HCEC 1CT (cell line): Measurements from ENCODE around the gene CDK9.
"Not testable (repeated sequence)": the region's sequence is repeated elsewhere in the genome, so short reads cannot be mapped to it uniquely, and the experiment has no call there.

ENCODE experiments used
- DNase-seq: peaks from one replicate; pipeline ENCODE4 v3.0.0-alpha.2; 2017

The CDK9 gene

DNA sequence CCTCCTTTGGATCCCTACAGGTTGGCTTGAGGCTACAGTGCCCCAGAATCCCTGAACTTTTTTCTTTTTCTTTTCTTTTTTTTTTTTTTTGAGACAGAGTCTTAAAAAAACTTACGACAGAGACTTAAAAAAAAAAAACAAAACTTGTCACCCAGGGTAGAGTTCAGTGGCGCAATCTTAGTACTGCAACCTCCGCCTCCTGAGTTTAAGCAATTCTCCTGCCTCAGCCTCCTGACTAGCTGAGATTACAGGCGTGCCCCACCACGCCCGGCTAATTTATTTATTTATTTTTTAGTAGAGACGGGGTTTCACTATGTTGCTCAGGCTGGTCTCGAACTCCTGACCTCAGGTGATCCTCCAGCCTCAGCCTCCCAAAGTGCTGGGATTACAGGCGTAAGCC, 4.9 kb upstream of the CDK9 start:
- DNase-seq = not testable (repeated sequence)

DNA sequence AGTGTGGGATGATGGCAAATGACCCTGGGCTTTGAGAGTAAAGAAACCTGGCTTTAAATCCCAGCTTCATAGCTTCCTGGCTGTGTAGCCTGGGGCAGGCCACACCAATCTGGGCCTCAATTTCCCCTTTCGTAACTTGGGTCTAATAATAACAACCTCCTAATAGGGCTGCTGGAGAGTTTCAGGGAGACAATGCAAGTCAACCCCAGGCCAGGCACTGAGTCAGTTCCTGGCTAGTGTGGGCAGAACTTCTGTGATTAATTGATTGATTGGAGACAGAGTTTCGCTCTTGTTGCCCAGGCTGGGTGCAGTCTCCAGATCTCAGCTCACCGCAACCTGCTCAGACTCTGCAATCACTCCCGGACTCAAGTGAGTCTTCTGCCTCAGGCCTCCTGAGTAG, 4.0 kb upstream of the CDK9 start:
- DNase-seq = no peak

GRCh38 chr9:127783111-127784008, 2.5 kb upstream of the CDK9 start:
- DNase-seq = no peak

DNA sequence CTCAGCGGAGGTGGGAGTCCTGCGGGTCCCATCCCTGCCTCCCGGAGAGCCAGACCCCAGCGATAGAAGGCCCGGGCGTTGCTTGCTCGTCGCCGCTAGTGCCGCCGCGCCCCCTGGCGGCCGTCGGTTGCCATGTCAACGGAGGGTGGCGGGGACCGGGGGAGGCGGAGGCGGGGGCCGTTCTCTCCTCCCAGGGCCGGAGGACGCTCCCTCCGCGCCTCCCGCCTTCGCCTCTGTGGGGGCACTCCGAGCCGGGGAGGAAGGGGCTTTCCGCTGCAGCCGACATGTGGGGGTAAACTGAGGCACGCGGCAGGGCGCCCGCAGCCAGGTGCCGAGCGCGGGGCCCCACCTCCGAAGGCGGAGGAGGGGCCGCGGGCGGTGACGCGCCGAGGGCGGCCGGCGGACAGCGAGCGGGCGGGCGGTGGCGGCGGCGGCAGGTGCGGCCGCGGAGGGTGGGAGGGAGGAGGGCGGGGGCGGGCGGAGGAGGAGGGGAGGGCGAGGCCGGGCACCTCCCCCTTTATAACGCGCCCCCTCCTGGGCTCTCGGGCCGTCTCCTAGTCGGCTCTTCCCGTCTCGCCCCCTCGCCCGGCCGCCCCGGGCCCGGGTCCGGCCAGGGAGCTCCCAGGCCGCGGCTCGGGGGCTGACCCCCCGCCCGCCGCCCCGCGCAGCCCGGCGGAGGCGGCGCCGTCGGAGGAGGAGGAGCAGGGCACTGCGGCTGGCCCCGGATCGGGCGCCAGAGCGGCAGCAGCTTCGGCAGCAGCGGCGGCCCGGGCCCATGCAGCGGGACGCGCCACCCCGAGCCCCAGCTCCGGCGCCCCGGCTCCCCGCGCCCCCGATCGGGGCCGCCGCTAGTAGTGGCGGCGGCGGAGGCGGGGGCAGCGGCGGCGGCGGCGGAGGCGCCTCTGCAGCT, 556 bp upstream of the CDK9 start:
- DNase-seq = peak; percentile 68

- DNase-seq = peak; percentile 24
Measured at GRCh38 chr9:127786773-127787104, 905 bp downstream of the CDK9 start.

DNA sequence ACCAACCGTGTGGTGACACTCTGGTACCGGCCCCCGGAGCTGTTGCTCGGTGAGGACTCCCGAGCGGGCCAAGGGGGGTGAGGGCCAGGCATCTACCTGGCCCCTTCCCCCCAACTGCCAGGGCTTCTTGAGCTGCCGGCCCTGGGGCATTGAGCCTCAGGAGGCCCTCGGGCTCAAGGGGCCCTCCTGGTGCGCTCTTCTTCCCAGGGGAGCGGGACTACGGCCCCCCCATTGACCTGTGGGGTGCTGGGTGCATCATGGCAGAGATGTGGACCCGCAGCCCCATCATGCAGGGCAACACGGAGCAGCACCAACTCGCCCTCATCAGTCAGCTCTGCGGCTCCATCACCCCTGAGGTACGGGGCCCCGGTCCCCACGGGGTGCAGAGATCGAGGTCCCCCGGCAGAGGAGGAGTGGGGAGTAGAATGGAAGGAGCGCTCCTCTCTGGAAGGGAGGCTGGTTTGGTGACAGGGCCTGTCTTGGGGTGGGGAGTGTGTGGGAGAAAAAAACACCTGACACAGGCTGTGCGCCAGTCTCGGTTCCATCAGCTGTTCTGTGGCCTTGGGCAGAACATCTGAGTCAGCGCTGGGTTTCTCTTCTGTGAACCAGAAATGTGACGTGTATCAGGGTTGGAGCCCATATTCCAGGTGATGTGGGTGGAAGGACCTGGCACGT, 2.6 kb downstream of the CDK9 start:
- no peak for DNase-seq

DNA sequence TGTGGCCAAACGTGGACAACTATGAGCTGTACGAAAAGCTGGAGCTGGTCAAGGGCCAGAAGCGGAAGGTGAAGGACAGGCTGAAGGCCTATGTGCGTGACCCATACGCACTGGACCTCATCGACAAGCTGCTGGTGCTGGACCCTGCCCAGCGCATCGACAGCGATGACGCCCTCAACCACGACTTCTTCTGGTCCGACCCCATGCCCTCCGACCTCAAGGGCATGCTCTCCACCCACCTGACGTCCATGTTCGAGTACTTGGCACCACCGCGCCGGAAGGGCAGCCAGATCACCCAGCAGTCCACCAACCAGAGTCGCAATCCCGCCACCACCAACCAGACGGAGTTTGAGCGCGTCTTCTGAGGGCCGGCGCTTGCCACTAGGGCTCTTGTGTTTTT, 3.3 kb downstream of the CDK9 start:
- DNase-seq = no peak

- DNase-seq = no peak
Measured at GRCh38 chr9:127790094-127790855, 4.4 kb downstream of the CDK9 start.

DNA sequence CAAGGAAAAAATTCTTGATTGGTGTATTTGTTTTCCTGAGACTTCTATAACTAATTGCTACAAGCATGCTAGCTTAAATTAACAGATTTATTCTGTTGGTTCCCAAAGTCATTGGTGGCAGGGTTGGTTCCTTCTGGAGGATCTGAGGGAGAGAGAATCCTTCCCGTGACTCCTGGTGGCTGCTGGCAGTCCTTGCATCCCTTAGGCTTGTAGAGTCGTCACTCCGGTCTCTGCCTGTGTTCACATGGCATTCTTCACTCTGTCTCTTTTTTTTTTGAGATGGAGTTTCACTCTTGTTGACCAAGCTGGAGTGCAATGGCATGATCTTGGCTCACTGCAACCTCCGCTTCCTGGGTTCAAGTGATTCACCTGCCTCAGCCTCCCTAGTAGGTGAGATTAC, 5.3 kb downstream of the CDK9 start:
- DNase-seq = no peak

GRCh38 chr9:127792417-127793031, 6.7 kb downstream of the CDK9 start:
- no peak for DNase-seq

DNA sequence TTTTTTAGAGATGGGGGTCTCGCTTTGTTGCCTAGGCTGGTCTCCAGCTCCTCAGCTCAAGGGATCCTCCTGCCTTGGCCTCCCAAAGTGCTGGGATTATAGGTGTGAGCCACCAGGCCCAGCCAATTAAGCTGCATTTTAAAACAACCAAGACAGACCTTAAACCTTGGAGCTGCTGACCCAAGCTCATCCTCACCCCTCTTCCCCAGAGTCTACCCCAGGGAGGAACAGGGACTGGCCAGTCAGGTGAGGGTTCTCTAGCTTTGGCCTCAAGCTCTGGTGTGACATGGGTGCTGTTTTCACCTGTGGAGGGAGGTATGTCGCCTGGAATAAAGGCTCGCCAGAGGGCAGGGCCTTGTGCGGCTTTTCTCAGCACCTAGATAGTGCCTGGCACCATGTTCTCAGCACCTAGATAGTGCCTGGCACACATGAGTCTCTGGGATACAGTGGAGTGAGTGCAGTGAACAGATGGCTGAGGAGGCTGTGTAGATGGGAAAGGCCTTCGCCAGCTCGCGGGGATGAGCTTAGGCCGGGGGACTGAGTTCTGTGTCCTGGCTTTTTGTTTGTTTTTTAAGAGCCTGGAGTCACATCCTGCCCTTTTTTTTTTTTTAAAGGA, 7.4 kb downstream of the CDK9 start:
- no peak for DNase-seq

DNA sequence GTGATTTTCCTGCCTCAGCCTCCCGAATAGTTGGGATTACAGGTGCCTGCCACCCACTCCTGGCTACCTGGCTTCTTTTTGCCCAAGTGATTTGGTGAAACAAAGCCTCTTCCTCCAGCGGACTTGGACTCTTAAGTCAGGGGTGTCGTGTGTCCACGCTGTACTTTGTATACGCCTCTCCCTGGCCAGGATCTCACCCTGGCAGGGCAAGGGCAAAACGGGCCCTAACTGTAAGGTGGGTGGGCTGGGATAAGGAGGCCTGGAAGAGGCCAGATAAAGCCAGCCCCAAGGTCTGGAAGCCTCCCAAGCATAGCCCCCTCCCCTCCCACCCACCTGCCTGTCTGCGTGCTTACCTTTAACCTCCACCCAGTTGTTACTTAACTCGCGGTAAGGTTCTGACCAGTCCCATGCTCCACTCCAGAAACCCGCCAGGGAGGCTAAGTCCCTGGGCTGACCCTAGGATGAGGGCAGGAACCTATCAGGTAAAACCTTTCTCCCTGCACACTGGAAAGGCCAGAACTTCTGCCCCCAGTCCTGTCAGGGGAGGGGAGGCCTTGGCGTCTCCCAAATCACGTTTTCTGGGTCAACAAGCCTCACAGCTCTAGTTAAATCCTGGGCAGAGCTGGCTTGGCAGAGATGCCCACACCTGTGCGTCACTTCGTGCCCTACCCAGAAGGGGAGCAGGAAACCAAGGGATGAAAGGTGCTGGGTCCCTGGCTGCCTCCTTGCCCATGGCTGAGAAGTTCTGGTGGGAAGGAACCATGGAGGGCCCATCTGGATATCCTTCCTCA, 8.4 kb downstream of the CDK9 start:
- no peak for DNase-seq

DNA sequence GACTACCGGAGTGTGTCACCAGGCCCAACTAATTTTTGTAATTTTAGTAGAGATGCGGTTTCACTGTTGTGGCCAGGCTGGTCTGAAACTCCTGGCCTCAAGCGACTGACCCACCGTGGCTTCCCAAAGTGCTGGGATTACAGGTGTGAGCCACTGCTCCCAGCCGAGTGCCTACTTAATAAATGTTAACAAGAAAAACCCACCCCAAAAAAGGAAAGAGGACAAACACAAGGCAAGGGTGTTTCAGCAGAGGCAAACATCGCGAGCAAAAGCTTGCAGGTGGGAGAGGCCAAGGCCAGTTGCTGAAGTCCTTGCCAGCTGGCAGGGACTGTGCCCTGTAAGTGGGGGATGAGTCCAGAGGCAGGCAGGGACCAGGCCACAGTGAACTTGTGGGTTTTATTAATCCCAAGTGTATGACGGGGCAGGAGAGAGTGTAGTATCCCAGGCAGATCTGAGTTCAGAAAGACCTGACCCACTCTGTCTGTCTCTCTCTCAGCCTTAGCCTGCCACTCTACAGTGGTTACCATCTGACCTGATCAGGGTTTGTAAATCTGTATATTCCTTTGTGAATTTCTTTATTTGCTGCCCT, 10.5 kb downstream of the CDK9 start:
- DNase-seq = no peak

- no peak for DNase-seq
Measured at GRCh38 chr9:127796852-127797370, 11.1 kb downstream of the CDK9 start.

- peak; percentile 30 for DNase-seq
Measured at GRCh38 chr9:127801955-127802575, 16.2 kb downstream of the CDK9 start.

GRCh38 chr9:127802576-127803443, 17.0 kb downstream of the CDK9 start, which contains the start of gene FPGS:
Gene FPGS, plus strand, starts transcription at chr9:127802882. Its CDS starts 43 bp downstream, at chr9:127802925.
- DNase-seq = peak; percentile 88

GRCh38 chr9:127803507-127804352, 17.9 kb downstream of the CDK9 start:
- DNase-seq = peak; percentile 20

GRCh38 chr9:127805620-127806019, 19.8 kb downstream of the CDK9 start:
- no peak for DNase-seq
